Fibroblast of the conjunctiva (primary cell): ENCODE results near the gene SEPHS2.
A peak's percentile ranks its signal among the peaks of the same experiment; 100 is the strongest.

ENCODE experiments used
- DNase-seq: peaks from one replicate; pipeline ENCODE4 v3.0.0-alpha.2; 2010; ENCODE audit warnings: low read depth

Gene SEPHS2

DNA sequence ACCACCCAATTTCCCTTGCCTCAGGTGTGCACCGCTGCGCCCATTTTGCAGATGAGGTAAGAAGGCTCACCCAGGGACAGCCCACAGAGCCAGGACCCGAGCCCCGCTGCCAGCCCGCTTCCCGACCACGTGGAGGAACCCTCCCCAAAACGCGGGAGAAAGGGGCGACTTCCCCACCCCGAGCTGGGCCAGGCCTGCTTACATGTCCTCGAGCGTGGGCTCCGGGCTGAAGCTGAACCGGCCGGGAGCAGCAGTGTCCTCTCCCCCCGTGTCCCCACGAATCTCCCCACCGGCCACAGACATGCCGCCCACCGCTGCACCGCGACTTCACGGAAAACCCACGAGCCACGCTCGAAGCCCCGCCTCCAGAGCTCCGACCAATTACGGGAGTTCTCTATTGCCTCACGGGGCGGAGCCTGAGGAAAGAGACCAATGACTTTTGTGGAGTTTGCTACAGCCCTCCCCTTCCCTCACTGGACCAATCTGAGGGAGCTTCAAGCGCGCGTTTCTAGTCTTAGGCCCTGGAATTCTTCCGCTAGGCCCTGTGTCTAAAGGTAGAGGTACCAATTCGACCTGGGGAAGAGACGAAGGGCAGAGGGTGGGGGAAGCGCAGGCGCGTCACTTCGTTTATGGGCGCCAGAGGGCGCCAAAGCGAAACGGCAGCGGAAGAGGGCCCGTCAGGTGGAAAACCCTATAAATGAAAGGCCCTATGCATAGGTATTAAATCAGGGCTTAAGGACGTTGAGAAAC lies 15.8 kb downstream of the SEPHS2 start, which contains the start of gene DCTPP1:
TSS of gene DCTPP1 (minus strand) at position 353 of the 750 bp plus-strand sequence. CDS start at position 303, 50 bp downstream.
- peak; percentile 93 for DNase-seq

DNA sequence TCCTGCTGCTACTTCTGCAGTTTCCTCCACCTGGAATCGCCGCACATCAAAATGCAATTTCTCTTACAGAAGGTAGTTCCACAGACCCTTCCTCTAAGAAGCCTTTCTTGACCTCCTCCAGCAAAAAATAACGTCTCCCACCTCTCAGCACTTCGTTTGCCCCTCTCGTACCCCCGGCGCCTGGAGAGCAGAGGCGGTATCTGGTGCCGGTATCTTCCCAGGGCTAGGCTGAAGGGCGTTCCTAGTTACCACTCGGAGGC lies 16.3 kb downstream of the SEPHS2 start:
- no peak for DNase-seq

DNA sequence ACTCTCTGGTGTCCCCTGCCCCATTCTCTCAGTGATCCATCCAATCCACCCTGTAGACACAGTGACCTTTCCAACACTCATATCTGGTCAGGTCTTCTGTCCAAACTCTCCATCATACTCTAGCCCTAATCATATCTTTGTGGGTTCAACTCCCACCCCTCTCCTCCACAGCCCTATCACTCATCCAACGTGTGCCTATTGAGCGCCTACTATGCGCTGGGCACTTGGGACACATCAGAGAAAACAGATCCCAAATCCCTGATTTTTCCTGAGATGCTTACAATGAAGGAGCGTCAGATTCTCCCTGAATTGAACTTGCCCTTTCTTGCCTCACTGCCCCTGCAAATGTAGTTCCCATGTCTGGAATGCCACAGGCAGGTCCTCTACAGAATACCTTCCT lies 17.6 kb downstream of the SEPHS2 start:
- DNase-seq = no peak

DNA sequence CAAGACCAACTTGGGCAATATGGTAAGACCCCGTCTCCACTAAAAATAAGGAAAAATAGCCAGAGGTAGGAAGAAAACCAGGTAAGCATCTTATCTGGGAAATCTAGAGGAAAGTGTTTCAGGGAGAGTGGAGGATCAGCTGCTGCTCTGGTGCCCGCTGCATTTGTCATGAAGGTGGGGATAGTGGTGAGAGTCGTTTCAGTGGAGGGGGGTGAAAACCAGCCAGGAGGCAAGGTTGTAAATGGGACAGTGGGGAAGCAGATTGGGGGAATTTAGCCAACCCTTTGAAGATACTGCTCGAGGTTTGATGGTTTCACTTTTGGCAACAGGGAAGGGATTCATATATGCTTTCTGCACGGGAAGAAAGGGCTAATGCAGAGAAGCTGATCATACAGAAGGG lies 24.7 kb downstream of the SEPHS2 start:
- no peak for DNase-seq

DNA sequence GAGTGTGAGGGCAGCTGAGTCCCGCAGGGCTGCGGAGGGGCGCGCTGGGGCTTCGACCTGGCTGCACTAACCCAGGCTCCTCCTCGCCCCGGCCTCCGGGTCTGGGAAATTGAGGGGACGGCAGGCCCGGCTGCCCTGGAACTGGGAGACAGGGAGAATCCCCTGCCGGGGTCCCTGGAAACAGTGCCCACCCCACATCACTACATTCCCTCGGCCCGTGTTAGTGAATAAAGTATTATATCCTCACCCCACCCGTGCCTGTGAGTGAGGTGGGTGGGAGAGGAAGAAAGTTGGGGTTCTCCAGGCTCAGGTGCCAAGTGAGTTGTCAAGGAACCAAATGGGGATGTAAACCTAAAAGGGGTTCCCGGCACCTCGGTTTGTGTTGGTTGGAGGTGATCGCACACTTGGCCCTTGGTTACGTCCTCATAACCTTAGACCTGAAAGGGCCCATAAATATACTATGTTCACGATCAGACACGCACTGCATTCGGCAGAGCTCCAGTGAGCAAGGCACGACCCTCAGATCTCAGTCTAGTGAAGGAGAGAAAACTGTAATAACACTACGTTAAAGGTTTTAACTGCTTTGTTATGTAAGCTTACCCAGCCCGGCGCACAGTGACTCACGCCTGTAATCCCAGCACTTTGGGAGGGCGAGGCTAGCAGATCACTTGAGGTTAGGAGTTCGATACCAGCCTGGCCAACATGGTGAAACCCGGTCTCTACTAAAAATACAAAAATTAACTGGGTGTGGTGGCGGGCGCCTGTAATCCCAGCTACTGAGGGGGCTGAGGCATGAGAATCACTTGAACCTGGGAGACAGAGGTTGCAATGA lies 27.1 kb downstream of the SEPHS2 start:
- DNase-seq = no peak

DNA sequence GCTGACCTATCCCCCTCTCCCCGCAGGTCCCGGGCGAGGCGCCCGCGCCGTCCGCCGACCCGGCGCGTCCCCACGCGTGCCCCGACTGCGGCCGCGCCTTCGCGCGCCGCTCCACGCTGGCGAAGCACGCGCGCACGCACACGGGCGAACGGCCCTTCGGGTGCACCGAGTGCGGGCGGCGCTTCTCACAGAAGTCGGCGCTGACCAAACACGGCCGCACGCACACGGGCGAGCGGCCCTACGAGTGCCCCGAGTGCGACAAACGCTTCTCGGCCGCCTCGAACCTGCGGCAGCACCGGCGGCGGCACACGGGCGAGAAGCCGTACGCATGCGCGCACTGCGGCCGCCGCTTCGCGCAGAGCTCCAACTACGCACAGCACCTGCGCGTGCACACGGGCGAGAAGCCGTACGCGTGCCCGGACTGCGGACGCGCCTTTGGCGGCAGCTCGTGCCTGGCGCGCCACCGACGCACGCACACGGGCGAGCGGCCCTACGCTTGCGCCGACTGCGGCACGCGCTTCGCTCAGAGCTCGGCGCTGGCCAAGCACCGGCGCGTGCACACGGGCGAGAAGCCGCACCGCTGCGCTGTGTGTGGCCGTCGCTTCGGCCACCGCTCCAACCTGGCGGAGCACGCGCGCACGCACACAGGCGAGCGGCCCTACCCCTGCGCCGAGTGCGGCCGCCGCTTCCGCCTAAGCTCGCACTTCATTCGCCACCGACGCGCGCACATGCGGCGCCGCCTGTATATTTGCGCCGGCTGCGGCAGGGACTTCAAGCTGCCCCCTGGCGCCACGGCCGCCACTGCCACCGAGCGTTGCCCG lies 27.9 kb downstream of the SEPHS2 start:
- peak; percentile 83 for DNase-seq

DNA sequence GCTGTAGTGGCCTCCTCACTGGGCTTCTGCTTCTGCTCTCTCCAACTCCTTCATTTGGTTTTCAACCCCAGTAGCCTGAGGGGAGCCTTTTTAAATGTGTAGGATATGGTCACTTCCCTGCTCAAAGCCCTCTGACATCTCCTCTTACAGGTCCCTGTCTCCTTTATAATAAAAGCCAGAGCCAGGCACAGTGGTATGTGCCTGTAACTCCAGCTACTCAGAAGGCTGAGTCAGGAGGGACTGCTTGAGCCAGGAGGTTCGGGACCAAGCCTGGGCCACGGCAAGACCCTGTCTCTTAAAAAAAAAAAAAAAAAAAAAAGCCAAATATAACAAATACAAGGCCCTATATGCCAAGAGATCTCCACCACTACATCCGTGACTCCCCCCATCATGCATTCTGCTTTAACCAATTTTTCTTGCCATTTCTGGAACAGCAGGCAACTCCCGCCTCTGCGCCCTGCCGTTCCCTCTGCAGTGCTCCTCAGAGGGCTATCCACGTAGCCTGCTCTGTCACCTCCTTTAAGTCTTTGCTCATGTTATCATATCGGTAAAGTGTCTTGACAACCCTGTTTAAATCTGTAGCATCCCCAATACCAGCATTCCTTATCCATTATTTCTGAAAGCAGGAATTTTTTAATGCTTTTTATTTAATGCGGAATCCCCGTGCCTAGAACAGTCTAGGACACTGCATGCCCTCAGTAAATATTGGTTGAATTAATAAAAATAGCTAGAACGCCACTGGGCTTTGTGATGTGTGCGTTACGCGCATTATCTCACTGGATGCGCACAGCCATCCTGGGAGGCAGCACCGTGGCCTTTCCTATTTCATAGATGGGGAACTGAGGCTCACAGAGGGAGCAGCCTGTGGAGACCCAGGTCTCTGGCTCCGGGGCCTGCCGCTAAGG lies 28.8 kb downstream of the SEPHS2 start:
- no peak for DNase-seq

DNA sequence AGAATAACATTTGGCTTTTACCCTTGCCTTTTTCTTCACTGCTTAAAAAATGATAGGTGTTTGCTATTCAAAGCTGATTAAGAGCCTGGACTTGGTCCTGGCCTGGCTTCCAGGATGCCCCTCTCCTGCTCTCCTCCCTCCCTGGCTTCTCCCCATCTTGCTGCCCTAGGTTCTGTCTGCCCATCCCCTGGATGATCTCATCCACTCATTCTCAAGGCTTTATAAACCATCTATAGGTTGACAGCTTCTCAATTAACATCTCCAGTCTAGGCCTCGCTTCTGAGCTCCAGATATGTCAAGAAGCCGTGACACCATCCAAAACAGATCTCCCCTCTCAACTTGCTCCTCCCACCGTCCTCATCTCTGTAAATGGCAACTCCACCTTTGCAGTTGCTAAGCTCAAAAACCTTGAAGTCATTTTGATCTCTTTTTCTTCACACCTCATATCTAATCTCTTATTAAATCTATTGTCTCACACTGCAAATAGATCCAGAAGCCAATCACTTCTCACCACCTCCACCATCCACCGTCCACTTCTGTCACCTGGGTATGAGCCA lies 29.5 kb downstream of the SEPHS2 start:
- no peak for DNase-seq

DNA sequence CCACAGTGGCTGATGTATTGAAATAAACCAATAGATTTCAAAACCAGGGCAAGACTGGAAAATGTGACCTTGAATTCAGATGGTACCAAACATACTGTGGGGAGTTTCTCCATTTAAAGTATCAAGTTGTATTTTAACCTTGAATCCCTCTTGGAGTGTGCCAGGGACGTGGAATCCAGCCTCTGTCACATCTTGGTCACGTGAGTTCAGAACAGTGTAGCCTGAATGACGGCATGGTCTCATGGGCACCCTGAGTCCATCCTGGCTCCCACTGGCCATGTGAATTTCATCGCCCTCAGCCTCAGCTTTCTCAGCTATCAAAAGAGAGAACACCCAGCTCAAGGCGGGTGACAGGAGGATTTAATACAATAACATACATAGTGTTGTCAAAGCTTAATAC lies 31.5 kb downstream of the SEPHS2 start:
- no peak for DNase-seq

DNA sequence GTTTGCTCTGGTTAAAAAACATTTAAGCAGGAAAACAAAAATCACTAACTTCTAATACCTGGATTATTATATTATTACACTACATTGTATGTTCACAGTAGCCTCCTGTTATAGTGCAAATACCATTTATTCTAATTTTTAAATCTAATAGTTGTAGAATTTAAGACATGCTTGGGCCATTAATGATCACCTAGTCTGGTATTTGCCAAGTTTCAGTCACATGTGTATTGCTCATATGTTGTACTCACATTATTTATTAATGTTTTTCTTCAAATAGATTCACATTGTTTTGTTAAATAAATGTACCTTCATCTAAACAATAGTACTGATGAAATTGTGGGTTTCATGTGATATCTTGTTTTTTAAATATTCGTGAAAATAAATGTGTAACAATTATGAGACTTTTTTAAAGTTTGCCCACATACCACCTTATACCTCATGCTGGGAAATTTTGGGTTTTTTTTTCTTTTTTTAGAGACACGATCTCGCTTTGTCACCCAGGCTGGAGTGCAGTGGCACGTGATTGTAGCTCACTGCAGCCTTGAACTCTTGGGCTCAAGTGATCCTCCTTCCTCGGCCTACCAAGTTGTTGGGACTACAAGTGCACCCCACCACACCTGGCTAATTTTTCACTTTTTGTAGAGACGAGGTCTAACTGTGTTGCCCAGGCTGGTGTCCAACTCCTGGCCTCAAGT lies 32.4 kb downstream of the SEPHS2 start:
- no peak for DNase-seq

DNA sequence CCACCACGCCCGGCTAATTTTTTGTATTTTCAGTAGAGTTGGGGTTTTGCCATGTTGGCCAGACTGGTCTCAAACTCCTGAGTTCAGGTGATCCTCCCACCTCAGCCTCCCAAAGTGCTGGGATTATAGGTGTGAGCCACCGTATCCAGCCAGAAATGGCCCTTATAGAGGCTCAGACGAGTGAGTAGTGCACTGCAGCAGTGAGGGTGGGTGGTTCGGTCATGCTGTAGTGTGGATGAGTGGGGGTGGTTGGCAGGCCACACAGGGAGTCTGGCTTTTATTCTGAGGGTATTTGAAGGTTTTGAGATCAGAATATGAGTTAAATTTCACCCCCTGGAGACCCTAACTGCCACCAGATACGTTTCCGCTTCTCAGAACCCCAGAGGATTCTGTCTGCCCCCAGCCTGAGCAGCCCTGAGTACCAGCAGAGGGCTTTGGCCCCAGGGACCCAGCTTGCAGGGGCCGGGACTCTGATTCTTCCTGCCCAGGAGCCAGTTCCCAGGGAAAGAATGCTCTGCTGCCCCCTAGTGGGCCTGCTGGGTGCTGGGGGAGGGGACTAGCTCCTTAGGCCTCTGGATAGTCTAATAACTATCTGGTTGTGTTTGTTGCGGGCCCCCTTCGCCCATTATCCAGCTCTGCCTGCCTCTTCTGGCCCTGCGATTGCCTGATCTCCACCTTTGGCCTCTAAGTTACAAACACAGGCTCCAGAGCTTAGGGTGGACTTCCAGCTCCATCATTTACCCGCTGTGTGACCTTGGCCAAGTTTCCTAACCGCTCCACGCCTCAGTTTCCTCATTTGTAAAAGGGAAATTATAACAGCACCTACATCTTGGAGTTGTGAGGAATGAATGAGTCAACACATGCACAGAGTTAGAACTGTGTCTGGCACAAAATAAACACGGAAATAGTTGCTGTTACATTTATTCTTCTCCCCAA lies 36.3 kb downstream of the SEPHS2 start:
- peak; percentile 66 for DNase-seq

DNA sequence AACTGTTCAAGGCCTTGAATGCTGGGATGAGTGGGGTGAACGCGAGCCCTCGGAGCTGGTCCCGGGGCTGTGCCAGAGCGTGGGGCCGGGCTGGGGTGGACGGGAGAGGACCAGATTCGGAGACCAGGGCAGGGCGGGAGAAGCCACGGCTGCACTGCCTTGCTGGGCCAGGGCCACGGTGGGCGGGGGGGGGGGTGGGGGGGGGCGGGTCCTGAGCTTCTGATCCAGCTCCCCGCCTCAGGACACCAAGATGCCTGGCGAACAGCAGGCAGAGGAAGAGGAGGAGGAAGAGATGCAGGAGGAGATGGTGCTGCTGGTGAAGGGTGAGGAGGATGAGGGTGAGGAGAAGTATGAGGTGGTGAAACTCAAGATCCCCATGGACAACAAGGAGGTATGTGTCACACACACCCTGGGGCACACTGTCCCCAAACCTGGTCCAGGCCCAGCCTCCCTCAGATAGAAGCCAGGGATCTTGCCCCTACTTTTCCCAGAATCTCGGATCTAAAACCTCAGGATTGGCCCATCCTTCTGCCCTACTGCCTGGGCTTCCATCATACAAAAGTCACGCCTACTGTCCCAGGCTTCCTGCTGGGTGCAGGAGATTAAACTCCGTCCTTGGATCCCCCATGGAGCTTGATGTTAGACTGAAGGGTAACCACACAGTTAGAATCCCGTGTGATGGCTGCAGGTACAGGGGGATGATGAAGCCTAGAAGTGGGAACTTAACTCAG lies 37.7 kb downstream of the SEPHS2 start:
- peak; percentile 12 for DNase-seq

DNA sequence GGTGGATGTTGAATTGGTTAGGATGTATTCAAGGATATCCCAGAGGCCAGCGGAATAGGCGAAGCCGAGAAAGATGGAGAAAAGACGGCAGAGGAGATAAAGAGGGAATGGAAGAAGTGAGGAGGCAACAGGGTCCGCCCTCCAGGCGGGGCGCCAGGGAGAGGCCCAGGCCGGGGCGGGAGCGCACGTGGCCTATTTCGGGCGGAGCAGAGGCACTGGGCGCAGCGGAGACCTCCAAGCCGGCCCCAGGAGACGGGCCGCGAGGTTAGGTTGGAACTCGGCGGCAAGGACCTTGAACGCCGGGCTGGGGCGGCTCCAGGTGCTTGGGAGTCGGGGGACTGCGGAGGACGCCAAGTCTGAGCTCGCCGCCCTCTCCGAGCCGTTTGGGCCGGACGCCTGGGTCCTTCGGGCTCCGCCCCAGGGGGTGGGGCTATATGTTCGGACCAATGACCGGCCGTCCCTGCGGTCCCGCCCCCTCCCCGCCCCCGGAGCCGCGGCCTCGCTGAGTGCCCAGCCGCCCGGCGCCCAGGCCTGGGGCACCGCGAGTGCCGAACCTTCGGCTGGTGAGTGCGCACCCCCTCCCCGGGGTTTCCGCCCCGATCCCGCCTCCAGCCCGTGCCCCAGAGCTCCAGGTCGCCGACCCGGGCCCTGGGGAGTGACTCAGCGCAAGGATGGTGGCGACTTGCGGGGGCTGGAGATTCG lies 38.4 kb downstream of the SEPHS2 start, which contains the start of gene ZNF771:
TSS of gene ZNF771 (plus strand) at position 505 of the 702 bp plus-strand sequence. CDS start 448 bp downstream, outside the sequence.
- DNase-seq = peak; percentile 72

DNA sequence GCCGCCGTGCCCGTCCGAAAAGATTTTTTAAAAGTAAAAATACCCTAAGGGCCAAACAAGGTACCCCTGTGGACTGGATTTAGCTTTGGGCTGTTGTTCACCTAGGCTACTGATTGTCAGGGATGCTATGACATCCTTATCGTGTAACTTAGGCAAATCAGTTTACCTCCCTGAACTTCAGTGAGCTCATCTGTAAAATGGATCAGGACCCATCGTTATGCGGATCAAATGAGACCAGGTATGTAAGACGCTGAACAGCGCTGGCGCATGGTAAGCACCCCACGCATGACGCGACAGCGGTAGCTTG lies 38.9 kb downstream of the SEPHS2 start:
- DNase-seq = no peak

DNA sequence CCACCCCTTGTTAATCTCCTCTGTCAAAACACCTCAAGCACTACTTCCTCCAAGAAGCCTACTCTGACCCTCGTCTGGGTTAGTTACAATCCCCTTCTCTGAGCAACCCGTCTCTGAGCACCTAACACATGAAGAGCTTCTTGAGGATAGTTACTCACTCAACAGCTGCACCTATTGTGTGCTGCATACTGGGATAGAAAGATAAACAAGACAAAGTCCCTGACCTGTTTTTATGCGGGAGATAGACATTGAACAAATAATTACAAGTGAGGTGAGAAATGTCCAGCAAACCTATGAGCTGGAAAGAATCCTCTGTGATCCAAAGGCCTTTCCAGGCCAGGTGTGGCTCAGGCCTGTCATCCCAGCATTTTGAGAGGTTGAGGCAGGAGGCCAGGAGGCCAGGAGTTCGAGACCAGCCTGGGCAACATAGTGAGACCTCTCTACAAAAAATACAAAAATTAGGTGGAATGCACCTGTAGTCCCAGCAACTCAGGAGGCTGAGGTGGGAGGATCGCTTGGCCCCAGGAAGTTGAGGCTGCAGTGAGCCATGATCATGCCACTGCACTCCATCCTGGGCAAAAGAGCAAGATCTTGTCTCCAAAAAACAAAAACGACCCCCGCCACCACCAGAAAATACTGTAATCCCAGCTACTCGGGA lies 43.8 kb downstream of the SEPHS2 start:
- DNase-seq = no peak

DNA sequence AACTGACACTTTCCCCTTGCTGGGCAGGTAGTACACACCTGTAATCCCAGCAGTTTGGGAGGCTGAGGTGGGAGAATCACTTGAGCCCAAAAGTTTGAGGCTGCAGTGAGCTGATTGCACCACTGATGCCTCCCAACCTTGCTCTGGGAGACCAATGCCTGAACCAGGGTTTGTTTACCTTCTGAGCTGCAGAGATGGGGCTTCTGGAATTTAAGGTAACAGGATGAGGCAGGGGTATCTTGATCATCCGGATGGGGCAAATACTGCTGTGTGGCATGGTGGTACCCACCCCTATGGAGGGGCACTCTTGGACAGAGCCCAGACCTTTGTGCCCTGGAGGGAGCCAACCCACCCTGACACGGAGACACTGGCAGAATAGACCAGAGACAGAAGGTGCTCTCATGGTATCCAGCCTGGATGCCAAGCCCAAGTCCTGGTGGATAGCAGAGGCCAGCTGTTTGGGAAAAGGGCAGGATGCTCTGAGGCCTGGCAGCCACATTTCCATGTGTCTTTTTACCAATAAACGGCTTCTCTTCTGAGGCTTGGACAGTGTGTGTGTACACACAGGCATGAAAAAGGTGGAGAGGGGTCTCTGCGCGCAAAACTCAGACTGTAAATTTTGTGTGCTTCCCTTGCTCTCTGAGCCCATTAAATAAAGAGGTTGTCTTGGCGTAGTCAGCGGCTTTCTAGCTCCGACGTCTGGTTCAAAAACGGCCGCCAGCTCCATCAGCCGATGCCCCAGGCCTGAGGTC lies 46.1 kb downstream of the SEPHS2 start:
- no peak for DNase-seq
